Adrenal gland (tissue), 12 donors: ENCODE data around the gene GGA2. TPM values are rescaled to one million over a fixed set of nuclear protein-coding genes. Genes with fewer than 3 reads are reported as not detected.
A peak's percentile ranks its signal among the peaks of the same experiment; 100 is the strongest.

Experiments used
- DNase-seq, 7 donors: peaks; one replicate each; pipeline ENCODE4 v3.0.0-alpha.2; 2019 to 2020
- H3K27ac ChIP-seq, 5 donors: fragments of 200-600 bp; sonication (generic) in 4 of 5; 1 replicate in 3 of 5; 2 replicates in 2 of 5; pipeline versions ENCODE4 v1.5.1 to v1.8.0; 2016 to 2020; ENCODE audit warnings: mild to moderate bottlenecking in 1 of 5
- H3K27me3 ChIP-seq: fragments of 200-600 bp; 2 replicates; pipeline ENCODE4 v1.8.0; 2021
- H3K36me3 ChIP-seq, 2 donors: fragments of 200-600 bp; replicated peaks in 1 of 2; 1 replicate in 1 of 2; 2 replicates in 1 of 2; pipeline versions ENCODE4 v1.5.1 to v1.8.0; 2018 to 2022
- H3K4me1 ChIP-seq, 2 donors: fragments of 200-600 bp; replicated peaks in 1 of 2; 1 replicate in 1 of 2; 2 replicates in 1 of 2; pipeline versions ENCODE4 v1.5.1 to v1.8.0; 2018 to 2021
- H3K4me3 ChIP-seq, 4 donors: fragments of 200-600 bp; sonication (generic) in 3 of 4; one replicate each; pipeline ENCODE4 v1.5.1; 2016 to 2018
- H3K9me3 ChIP-seq, 3 donors: fragments of 200-600 bp; sonication (generic) in 1 of 3; replicated peaks in 1 of 3; 1 replicate in 2 of 3; 2 replicates in 1 of 3; pipeline versions ENCODE4 v1.5.1 to v1.8.0; 2016 to 2021
- POLR2A ChIP-seq, 2 donors: fragments of 450-650 bp; IDR thresholded peaks; one replicate each; pipeline ENCODE4 v1.6.1; 2017; ENCODE audit warnings: antibody characterized with exemption in 2 of 2, mild to moderate bottlenecking in 2 of 2, moderate library complexity in 1 of 2
- WGBS, 4 donors: extraction: QIAGEN DNeasy Blood & Tissue Kit in 2 of 4; methylation state at CpG; one replicate each; pipeline versions ENCODE4 v1.1.5 to v1.1.7; 2013 to 2017; 5-methylcytosine and 5-hydroxymethylcytosine counted together
- intact Hi-C, 2 donors: fragments of 100-400 bp; cut with DNase I; formaldehyde crosslinking; loops; one replicate each; pipeline versions ENCODE4 v1.14.1 to v1.15.0; 2022 to 2023
- polyA plus RNA-seq, 3 donors: library from polyadenylated mRNA; stranded (reverse); fragments of 200-250 nt in 2 of 3; fragments of 350-450 nt in 1 of 3; fragmentation: Illumina TruSeq in 1 of 3; extraction: RNeasy Lipid Tissue Mini Kit (QIAGEN cat#74804) in 1 of 3; gene quantifications; one replicate each; pipeline ENCODE4 v1.2.3, GENCODE V29; 2013 to 2014
- total RNA-seq, 9 donors: library from RNA; depleted of rRNA in 4 of 9; stranded (reverse); fragments of >200 nt in 4 of 9; fragments of 120-200 nt in 1 of 9; fragmentation: NEBNext Ultra II Directional in 1 of 9; extraction: Animal tissue kit (Norgen Biotek cat#: 25700) in 1 of 9; gene quantifications; one replicate each; pipeline versions ENCODE4 v1.1.0 to v1.2.4, GENCODE V29; 2013 to 2023
- TF ChIP-seq, protein P1 (sequence below), 6 experiments: fragments of 450-650 bp in 4 of 6; fragments of 200-600 bp in 2 of 6; sonication (generic) in 1 of 6; IDR thresholded peaks; 1 replicate in 5 of 6; 2 replicates in 1 of 6; pipeline versions ENCODE4 v1.5.1 to v1.8.0; 2016 to 2021; ENCODE audit warnings: antibody characterized with exemption in 6 of 6, mild to moderate bottlenecking in 2 of 6, moderate library complexity in 1 of 6
- donor health status: healthy with polysubstance abuse.
- donor health status: Bipolar disorder and iron deficiency.
- donor health status: DM: yes; HTN: yes; CAD: no.
- donor health status: DM: no; HTN: no; CAD: no.
- donor health status: DM: no; HTN: no; CAD: no.
- donor health status: DM: yes; HTN: yes; CAD: no.

GGA2 gene
- total and polyA plus RNA-seq, 12 donors, result 37.7 to 143 (median 116) TPM

DNA sequence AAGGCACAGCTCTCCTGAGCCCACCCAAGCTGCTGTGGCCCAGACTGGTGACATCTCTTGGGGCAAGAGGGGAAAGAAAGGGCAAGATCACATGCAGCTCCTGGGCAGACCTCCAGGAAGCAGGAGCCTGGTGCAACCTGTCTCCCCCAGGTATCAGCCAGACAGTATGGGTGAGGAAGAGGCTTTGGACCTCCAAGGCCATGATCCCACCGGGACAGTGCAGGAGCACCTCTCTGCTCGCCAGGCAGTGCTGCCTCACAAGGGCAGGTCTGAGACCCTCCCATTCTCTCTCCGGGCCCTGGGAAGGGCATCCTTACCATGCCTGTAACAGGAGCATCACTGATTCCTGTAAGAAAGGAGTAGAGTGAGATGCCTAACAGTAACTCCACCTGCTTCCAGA, 31.7 kb downstream of the GGA2 start:
- Histone ChIP-seq H3K4me3 (no peak overlapping the region), H3K4me1 (no peaks in the 10 kb centered on the region), H3K27ac (no peak overlapping the region), H3K9me3 (no peaks in the 10 kb centered on the region), H3K36me3 (peaks cover 0 to 100% of the 10 kb centered on the region in 2 donors), H3K27me3 (no peaks in the 10 kb centered on the region)
- intact Hi-C loops, result no loop called here
- DNase-seq, result no peak
- 91 to 100% (median 92%) methylated on average over 1 to 3 of the region's 3 CpGs; no CpG with 5 or more reads in 1 of the 4 donors for WGBS, 4 donors
- TF ChIP-seq POLR2A (IDR thresholded peaks at IDR 0.05), result no peak
- TF ChIP-seq, protein P1, sequence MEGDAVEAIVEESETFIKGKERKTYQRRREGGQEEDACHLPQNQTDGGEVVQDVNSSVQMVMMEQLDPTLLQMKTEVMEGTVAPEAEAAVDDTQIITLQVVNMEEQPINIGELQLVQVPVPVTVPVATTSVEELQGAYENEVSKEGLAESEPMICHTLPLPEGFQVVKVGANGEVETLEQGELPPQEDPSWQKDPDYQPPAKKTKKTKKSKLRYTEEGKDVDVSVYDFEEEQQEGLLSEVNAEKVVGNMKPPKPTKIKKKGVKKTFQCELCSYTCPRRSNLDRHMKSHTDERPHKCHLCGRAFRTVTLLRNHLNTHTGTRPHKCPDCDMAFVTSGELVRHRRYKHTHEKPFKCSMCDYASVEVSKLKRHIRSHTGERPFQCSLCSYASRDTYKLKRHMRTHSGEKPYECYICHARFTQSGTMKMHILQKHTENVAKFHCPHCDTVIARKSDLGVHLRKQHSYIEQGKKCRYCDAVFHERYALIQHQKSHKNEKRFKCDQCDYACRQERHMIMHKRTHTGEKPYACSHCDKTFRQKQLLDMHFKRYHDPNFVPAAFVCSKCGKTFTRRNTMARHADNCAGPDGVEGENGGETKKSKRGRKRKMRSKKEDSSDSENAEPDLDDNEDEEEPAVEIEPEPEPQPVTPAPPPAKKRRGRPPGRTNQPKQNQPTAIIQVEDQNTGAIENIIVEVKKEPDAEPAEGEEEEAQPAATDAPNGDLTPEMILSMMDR (IDR thresholded peaks at IDR 0.05), result no peak

DNA sequence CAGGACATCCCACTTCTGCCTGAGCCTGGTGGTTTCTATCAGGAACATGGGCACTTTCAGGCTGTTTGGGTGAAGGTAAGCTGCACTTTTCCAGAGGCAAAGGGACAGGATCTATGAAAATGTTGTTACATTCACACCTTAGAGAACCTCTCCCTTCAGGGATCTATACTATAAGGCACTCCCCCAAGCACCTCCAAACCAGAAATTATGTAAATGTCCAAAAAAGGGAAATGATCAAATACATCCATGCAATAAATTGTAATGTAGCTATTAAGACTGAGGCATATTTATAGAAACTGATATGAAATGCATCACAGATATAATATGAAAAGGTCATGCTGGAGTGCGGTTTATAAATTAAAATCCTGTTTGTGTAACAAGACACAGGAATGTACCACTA, 34.0 kb downstream of the GGA2 start:
- no peaks in the 10 kb centered on the region for H3K27me3 ChIP-seq
- no peaks in the 10 kb centered on the region for H3K4me1 ChIP-seq
- H3K4me3 ChIP-seq, result no peak overlapping the region
- no peak for DNase-seq
- no peak overlapping the region for H3K27ac ChIP-seq
- no peaks in the 10 kb centered on the region for H3K9me3 ChIP-seq
- WGBS, 4 donors, result 91 to 94% (median 93%) methylated on average over 1 of the region's 1 CpG
- peaks cover 0 to 98% of the 10 kb centered on the region in 2 donors for H3K36me3 ChIP-seq
- no peak for TF ChIP-seq POLR2A (IDR thresholded peaks at IDR 0.05)
- TF ChIP-seq, protein P1 (IDR thresholded peaks at IDR 0.05), result no peak
- intact Hi-C loops, result no loop called here

DNA sequence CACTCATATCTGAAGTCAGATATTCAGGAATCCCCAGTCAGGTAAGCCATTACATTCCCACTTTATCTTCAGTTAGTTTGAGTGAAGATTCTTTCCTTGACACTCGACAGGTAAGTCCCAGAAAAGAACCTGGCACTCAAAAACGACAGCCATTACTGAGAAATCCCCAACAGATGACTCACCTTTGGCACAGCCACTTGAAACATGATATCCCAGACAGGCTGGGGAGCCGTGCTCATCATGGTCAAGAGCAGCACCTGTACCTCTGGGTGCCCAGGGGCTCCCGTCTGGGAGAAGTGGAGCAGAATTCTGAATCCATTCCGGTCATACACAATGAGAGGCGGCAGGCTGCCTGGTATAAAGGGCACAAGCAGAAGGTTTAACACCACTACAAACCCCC, 40.5 kb downstream of the GGA2 start:
- H3K27ac ChIP-seq, result peak overlapping the region in 2 of 5 donors; percentile 4 to 6
- H3K27me3 ChIP-seq, result no peaks in the 10 kb centered on the region
- H3K4me1 ChIP-seq, result peaks cover 0 to 2% of the 10 kb centered on the region in 2 donors
- intact Hi-C loops, result no loop called here
- peak in 5 of 7 donors; percentile 36 to 59 (median 38) for DNase-seq
- no peak for TF ChIP-seq POLR2A (IDR thresholded peaks at IDR 0.05)
- TF ChIP-seq, protein P1 (IDR thresholded peaks at IDR 0.05), result no peak
- WGBS, 4 donors, result 59 to 70% (median 66%) methylated on average over 5 to 6 of the region's 6 CpGs
- H3K9me3 ChIP-seq, result no peaks in the 10 kb centered on the region
- no peak overlapping the region for H3K4me3 ChIP-seq
- H3K36me3 ChIP-seq, result peaks cover 0 to 96% of the 10 kb centered on the region in 2 donors

DNA sequence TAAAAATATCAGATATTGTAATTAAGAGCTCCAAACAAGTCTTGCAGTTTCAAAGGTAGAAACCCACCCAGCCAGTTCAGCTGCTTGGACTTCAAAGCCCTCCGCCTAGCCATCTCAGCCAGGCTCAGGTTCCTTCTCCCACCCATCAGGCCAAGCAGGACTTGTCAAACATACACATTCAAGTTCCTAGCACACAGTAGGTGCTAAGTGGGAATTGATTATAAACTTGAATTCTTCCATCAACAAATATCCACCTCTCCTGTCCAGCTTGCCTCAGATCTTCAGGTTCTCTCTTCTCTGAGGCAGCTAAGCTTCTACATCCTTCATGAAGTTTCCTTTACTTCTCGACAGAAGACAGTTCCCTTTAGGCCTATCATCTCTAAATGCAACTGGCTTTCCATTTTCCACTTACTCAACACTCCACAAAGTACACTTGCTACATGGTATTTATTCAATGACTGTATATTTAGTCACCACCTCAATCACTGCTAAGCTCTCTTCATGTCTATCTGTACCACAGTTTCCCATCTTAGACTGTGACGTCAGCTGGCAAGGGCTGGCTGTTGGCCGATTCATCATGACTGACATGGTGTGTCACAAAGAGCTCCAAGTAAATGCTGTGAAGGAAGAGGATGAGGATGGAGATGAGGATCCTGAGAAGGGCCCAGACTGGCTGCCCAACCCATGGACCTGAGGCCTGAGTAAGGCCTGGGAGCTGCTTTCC, 44.0 kb downstream of the GGA2 start:
- 76 to 80% (median 77%) methylated on average over 4 of the region's 4 CpGs for WGBS, 4 donors
- peaks cover 0 to 7% of the 10 kb centered on the region in 2 donors for H3K4me1 ChIP-seq
- TF ChIP-seq, protein P1 (IDR thresholded peaks at IDR 0.05), result no peak
- TF ChIP-seq POLR2A (IDR thresholded peaks at IDR 0.05), result no peak
- H3K9me3 ChIP-seq, result no peaks in the 10 kb centered on the region
- peak in 1 of 7 donors; percentile 34 for DNase-seq
- peak overlapping the region in 1 of 5 donors; percentile 13 for H3K27ac ChIP-seq
- H3K27me3 ChIP-seq, result no peaks in the 10 kb centered on the region
- peaks cover 0 to 63% of the 10 kb centered on the region in 2 donors for H3K36me3 ChIP-seq
- H3K4me3 ChIP-seq, result no peak overlapping the region
- intact Hi-C loops, result no loop called here
